NOMO-1 treated with DMSO at 0.1 percent for 48 hours (cell line): ENCODE measurements around the gene CAPN2.

Source experiments
- DNase-seq: peaks from one replicate; lab custom pipeline; 2025; ENCODE audit not compliant: unreplicated experiment; lab: John Stamatoyannopoulos, UW

Gene CAPN2

GRCh38 chr1:223712194-223712849, at the start of gene CAPN2:
Gene CAPN2, plus strand, starts transcription at chr1:223712539. Its CDS starts 102 bp downstream, at chr1:223712641.
- peak; percentile 72 for DNase-seq

GRCh38 chr1:223662943-223663342, 49.4 kb upstream of the CAPN2 start:
- peak; percentile 80 for DNase-seq

DNA sequence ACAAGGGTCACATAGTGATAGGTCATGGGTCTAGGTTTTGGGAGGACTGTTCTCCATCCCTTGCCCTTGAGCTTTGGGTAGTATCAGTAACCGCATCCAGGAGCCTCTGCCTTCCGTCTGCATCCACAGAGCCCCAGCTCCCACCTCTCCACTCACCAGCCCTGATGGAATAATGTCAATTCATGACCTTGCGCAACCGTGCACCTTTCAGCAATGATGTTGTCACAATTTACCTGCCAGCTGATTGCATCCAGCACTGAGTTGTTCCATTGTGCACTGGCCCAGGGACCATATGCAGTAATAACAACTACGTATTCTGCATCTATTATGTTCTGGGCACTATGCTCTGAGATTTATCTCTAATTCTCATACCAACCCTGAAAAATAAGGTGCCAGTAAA, 48.2 kb upstream of the CAPN2 start:
- DNase-seq = no peak

GRCh38 chr1:223665592-223666312, 46.6 kb upstream of the CAPN2 start, which contains the start of gene CAPN8:
Gene CAPN8, minus strand, starts transcription at chr1:223665701. Its CDS starts 55 bp downstream, at chr1:223665646.
- DNase-seq = no peak

DNA sequence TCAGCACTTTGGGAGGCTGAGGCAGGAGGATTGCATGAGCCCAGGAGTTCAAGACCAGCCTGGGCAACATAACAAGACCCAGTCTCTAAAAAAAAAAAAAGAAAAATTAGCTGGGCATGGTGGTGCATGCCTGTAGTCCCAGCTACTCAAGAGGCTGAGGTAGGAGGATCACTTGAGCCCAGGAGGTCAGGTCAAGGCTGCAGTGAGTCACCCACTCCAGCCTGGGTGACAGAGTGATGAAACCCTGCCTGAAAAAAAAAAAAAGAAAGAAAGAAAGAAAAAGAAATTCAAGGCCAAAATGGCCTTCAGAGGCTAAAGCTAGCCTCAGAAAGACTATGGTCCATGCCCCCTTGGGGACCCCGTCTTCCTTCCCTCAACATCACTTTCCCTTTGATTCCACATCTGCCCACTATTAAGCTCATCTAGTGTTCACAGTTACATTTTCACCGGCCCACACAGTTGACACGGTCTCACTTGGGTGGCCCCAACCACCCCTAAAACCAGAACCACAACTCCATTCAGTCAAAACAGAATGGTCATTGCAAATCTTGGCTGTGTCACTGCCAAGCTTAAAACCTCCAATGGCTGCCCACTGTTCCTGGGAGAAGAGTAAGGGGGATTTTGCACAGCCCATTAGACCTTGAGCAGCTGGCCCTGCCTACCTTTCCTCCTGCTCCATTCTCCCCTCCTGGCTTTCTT, 44.7 kb upstream of the CAPN2 start:
- DNase-seq = no peak

GRCh38 chr1:223669003-223669795, 43.1 kb upstream of the CAPN2 start:
- no peak for DNase-seq

GRCh38 chr1:223670458-223671159, 41.7 kb upstream of the CAPN2 start:
- DNase-seq = peak; percentile 21

- DNase-seq = peak; percentile 27
Observed at GRCh38 chr1:223674119-223674890, 38.0 kb upstream of the CAPN2 start.

- DNase-seq = peak; percentile 64
Observed at GRCh38 chr1:223678841-223679240, 33.5 kb upstream of the CAPN2 start.

GRCh38 chr1:223680188-223680587, 32.2 kb upstream of the CAPN2 start:
- DNase-seq = no peak

GRCh38 chr1:223682502-223682901, 29.8 kb upstream of the CAPN2 start:
- no peak for DNase-seq

DNA sequence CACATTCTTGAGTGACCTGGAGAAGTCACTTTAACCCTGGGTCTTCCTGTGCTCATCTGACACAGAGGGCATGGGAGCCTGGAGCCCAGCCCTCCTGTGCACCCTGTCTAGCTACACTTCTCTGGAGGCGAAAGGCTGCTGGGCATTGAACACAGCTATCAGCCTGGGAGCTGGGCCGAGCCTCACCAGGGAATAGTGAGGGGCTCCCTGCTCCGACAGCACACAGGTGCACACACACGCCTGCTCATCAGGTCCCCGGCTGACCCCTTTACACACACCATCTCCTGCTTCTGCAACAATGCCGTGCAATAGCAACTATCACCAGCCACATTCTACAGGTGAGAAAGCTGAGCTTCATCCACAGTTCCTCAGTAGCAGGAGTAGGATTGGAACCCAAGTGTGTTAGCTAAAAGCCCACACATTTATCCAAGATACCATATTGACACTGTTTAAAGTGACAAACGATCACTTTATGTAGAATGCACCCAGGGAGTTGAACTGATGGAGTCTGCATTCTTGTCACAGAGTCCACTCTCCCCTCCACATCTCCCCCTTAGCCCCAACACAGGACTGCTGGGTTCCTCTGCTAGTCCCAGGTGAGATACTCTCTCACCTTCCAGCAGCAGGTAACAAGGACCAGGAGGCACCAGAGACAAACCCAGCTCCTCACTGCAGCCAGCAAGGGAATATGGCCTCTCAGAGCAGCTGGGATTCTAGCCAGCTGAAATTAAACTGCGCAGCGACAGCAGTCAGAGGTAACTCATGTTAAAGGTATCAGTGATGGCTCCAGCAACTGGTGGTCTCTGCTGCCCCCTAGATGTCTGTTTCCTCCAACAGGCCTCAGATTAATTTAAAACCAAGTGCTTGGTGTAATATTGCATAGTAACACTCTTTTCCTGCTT, 28.5 kb upstream of the CAPN2 start:
- DNase-seq = peak; percentile 30

GRCh38 chr1:223684488-223684792, 27.9 kb upstream of the CAPN2 start:
- DNase-seq = no peak

DNA sequence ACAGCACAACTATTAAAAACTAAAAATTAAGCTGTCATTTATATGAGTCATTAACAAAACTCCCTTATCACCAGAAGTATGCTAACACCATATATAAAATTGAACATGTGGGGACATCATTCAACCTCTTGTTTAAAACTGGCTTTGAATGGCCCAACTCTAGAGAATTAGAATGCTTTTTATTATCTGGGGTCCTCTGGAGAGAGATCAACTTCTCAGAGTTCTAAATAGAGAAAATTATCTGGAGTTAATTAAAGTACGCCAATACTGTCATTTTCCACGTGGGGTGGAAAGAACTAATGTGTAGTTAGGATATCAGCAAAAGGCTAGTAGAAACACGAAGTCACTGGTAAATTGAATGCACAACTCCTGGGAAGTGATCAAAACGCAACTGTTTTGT, 21.2 kb upstream of the CAPN2 start:
- no peak for DNase-seq

DNA sequence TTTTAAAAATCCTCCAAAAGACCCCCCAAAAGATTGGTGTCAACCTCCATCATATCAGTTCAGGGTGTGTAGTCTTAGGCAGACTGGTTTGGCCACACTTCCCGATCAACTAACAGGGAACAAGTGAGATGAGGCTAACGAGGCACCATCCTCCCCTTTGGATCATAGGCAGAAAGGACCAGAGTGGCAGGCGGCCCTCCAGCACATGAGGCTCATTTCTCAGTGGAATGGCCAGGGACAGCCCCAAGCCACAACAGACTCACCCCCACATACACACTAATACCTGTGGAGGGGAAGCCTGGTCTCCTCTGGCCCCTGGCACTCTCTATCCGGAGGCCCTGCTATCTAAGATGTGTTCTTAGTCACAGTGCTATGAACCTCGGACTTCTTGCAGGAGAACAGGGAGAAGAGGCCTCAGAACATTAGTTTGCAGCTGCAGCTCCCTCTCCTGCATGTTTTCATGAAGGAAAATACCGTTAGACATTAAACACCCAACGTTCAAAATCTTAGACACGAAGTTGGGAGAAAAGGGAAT, 17.3 kb upstream of the CAPN2 start:
- no peak for DNase-seq

DNA sequence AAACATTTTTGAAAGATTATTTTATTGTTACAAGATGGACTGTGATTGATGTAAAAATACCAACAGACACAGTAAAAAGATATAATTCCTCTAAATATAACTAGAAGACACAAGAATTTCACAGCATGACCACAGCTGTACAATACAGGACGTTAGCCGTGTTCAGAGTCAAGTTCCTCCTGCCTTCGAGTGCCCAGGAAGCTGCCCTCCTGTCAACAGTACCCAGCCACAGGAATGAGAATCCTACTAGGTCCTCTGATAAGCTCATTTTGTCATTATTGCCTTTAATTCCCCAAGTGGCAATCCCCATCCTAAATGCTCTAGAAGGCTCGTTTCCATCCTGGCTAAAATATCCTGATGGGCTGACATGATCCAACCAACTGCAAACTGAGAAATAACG, 16.4 kb upstream of the CAPN2 start:
- DNase-seq = no peak

GRCh38 chr1:223700388-223700918, 11.9 kb upstream of the CAPN2 start:
- no peak for DNase-seq

DNA sequence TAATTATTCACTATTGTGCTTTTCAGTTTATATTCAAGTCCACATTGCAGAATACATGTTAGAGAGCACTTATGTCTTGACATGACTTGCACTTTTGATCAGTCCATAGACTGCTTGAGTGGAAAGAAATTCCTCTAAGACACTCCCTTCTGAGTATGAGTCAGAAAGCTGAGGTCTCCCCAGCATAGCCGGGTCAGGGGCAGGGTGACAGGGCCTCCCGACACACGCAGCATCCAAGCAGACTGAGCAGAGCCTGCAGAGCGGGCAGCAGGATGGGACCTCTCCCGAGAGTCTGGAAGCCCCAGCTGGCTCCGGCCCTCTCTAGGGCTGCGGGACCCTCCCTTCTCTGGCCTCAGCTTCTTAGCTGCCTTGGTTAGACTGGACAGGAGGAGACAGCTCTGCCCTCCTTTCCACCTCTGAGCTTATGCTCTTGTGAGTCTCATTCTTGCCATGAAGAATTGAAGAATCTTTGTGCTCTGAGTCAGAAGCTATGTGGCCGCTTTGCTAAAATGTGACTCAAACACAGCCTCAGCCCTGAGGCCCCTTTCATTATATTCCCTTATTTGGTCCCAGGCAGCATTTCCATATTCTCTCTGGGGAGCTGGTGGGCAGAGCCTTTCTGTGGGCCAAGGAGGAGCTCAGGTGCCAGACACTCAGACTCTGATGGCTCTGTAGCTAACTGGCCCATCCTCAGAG, 11.2 kb upstream of the CAPN2 start:
- peak; percentile 21 for DNase-seq
